BJ (cell line): ENCODE data around the gene PROKR2. TPM values are rescaled to one million over a fixed set of nuclear protein-coding genes. Genes with fewer than 3 reads are reported as not detected.

Source experiments
- CTCF ChIA-PET: fragments of 350-600 bp; formaldehyde crosslinking; extraction: SDS; loops from one replicate; lab custom pipeline; 2021; ENCODE audit warnings: antibody characterized with exemption, inconsistent platforms; lab: Yijun Ruan, JAX
- POLR2A ChIA-PET: fragments of 300-600 bp; sonication (Branson Sonifier 250); formaldehyde crosslinking; extraction: SDS; loops from one replicate; lab custom pipeline; 2021; ENCODE audit warnings: antibody characterized with exemption; lab: Charles Lee
- DNase-seq: peaks from one replicate; pipeline ENCODE4 v3.0.0-alpha.2; 2011; ENCODE audit warnings: low read depth
- H3K27me3 ChIP-seq: 2 replicates; pipeline ENCODE4 v1.6.0; 2011; ENCODE audit warnings: low read length; ENCODE audit not compliant: control insufficient read depth, insufficient read depth
- H3K36me3 ChIP-seq: 2 replicates; pipeline ENCODE4 v1.5.1; 2011; ENCODE audit warnings: low read length; ENCODE audit not compliant: control insufficient read depth, insufficient read depth
- H3K4me3 ChIP-seq: 2 replicates; pipeline ENCODE4 v1.5.1; 2011; ENCODE audit warnings: low read depth, mild to moderate bottlenecking, control low read depth, low read length
- polyA minus RNA-seq: library from RNA; depleted of rRNA, polyadenylated mRNA; stranded (reverse); fragments of >200 nt; gene quantifications from 2 replicates; pipeline ENCODE4 v1.2.3, GENCODE V29; 2011; rRNA and poly(A)+ RNA removed
- polyA plus RNA-seq: library from polyadenylated mRNA; depleted of rRNA; stranded (reverse); fragments of >200 nt; gene quantifications from 2 replicates; pipeline ENCODE4 v1.2.3, GENCODE V29; 2011; rRNA removed
- TF ChIP-seq, protein P1 (sequence below): IDR thresholded peaks from 2 replicates; pipeline ENCODE4 v1.5.1; 2011; ENCODE audit warnings: low read depth, mild to moderate bottlenecking, control low read depth, inconsistent platforms, low read length, moderate library complexity; ENCODE audit not compliant: insufficient read depth

PROKR2 gene
- polyA plus RNA-seq = not detected in 2 replicates
- polyA minus RNA-seq = not detected in 2 replicates

DNA sequence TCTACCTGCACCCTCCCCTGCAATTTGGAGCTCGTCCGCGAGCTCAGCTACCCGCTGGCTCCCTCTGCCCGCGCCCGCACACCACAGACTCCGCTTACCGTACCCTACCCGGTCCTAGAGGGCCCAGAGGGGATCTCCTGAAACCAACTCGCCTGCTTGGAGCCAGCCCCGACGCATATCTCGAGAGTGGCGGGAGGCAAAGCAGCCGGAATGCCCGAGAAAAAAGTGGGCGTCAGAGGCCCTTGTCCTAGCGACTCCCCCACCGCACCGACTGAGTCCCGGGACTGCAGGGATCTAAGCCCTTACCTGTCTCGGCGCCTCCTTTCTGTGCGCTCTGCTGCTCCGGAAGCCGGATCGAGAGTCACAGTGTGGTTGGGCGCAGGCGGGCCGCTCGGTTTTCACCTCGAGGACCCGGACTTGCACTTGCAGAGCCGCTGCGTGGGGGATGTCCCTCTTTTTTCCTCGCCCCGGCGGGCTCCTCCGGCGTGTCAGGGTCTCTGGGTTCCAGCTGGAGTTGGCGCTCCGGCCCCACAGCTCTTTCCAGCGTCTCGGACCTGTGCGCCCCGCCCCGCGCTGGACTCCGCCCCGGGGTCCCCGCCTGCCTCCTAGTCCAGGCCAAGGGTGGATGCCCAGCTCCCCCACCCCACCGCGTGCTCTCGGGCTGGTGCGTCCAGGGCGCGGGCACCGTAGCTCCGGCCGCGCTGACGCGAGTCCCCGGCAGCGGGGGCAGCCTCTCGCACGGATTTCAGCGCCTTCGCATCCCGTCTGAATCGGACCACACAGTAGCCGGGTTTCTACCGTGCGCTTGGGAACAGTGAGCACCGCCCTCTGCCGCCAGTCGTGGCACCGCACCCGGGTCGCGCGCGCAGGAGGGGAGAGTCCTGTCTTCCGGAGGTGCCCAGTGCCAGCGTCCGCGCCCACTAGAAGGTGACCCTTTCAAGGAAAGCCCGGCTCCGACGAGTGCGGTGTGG lies at the start of gene PROKR2:
Gene PROKR2 (minus strand): TSS at position 767 of the 971 bp plus-strand sequence. CDS start 2,585 bp downstream, outside the sequence.
- ChIA-PET POLR2A (no interaction called here), CTCF (no interaction called here)
- no peak within 1 kb of the TSS for H3K4me3 ChIP-seq
- TF ChIP-seq, protein P1, sequence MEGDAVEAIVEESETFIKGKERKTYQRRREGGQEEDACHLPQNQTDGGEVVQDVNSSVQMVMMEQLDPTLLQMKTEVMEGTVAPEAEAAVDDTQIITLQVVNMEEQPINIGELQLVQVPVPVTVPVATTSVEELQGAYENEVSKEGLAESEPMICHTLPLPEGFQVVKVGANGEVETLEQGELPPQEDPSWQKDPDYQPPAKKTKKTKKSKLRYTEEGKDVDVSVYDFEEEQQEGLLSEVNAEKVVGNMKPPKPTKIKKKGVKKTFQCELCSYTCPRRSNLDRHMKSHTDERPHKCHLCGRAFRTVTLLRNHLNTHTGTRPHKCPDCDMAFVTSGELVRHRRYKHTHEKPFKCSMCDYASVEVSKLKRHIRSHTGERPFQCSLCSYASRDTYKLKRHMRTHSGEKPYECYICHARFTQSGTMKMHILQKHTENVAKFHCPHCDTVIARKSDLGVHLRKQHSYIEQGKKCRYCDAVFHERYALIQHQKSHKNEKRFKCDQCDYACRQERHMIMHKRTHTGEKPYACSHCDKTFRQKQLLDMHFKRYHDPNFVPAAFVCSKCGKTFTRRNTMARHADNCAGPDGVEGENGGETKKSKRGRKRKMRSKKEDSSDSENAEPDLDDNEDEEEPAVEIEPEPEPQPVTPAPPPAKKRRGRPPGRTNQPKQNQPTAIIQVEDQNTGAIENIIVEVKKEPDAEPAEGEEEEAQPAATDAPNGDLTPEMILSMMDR = no peak
- H3K36me3 ChIP-seq = no peaks in the 10 kb centered on the region
- DNase-seq = no peak
- peaks cover 7% of the 10 kb centered on the region for H3K27me3 ChIP-seq

DNA sequence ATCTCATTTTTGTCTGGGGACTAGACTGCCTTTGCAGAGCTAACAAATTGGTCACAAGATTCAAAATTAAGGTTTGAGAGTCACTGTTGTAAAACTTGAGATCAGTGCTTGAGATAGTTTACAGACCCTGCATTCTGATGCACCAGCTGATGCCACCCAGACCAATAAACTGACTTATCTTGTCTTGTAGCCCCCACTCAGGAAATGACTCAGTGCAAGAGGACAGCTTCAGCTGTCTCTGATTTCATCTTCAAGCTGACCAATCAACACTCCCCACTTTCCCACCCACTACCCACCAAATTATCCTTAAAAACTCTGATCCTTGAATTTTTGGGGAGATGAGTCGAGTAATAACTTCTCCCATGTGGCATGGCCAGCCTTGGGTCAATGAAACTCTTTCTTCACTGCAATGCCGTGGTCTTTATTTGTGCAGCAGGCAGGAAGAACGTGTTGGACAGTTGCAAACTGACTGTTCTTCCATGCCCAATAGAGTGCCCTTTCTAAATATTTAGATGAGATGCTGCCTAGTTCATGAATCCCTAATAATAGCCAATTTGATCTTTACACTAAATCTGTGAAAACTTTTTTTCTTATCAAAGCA lies 48.3 kb upstream of the PROKR2 start:
- TF ChIP-seq, protein P1 = no peak
- ChIA-PET POLR2A (no interaction called here), CTCF (no interaction called here)
- H3K4me3 ChIP-seq = no peak overlapping the region
- no peaks in the 10 kb centered on the region for H3K36me3 ChIP-seq
- DNase-seq = peak; percentile 1
- no peaks in the 10 kb centered on the region for H3K27me3 ChIP-seq

DNA sequence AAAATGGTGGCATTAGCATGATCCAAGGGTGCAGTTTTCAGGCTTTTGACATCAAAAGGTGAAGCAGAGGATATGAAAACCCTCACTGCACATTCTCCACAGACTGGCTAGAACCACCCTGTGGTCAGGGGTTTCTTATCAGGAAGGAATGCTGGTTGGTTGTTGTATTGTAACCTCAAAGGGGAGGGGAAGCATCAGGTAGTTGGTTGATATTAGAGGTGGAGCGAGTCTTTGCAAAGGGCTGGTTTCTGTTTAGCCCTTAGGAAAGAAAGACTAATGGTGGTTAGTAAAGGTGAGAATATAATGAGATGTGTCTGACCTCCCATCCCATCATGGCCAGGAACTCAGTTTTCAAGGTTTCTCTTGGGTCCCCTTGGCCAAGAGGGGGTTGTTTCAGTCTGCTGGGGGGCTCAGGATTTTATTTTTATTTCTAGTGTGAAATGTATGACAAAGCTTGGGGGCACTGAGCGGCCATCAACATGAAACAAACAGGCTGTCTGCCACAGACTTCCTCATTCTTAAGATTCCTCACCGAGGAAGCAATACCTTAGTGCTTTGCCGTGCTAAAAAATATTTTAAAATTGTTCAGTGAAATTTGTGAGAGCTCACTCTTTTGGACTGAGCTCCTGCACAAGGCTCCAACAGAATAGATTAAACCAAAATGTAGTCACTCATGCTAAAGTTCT lies 47.5 kb upstream of the PROKR2 start:
- POLR2A ChIA-PET = no interaction called here
- no peaks in the 10 kb centered on the region for H3K27me3 ChIP-seq
- TF ChIP-seq, protein P1 = no peak
- no peaks in the 10 kb centered on the region for H3K36me3 ChIP-seq
- no peak overlapping the region for H3K4me3 ChIP-seq
- DNase-seq = no peak
- CTCF ChIA-PET = no interaction called here

DNA sequence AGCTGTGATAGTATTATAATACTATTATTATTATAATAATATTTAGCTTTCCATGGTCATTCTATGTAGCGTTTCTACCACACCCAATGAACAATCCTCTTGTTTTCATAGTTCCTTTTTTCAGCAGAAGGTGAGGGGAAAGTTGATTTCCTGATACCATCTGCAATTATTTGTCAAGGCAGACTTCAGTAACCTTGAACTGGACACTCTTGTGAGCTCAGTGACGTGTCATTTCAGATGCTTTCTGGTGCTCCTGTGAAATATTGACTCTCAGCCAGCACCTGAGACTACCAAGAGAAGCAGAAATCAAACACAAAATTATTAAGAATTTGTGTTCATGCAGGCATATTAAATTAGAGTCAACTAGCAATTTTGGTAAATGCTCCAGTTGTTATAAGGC lies 46.0 kb upstream of the PROKR2 start:
- CTCF ChIA-PET = no interaction called here
- TF ChIP-seq, protein P1 = no peak
- DNase-seq = no peak
- Histone ChIP-seq H3K4me3 (no peak overlapping the region), H3K27me3 (no peaks in the 10 kb centered on the region), H3K36me3 (no peaks in the 10 kb centered on the region)
- POLR2A ChIA-PET = no interaction called here

DNA sequence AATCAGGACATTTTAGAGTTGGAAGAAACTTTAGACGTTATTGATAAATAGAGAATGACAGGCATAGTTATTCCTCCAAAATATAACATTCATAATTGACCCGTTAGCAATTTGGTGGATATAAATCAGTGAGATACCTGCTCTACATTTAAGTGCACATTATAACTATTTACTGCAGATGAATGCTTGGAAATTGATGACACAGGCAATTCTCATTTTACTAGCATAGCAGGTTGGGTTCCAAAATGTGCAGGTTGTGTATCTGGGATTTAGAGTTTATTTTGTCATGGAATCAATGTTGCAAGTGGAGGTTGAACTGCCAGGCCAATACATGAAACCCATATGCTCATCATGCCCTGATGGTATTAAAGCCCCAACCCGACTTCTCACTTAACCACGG lies 44.4 kb upstream of the PROKR2 start:
- Histone ChIP-seq H3K36me3 (no peaks in the 10 kb centered on the region), H3K4me3 (no peak overlapping the region), H3K27me3 (no peaks in the 10 kb centered on the region)
- ChIA-PET CTCF (no interaction called here), POLR2A (no interaction called here)
- DNase-seq = no peak
- TF ChIP-seq, protein P1 = no peak
